Adipocyte (in vitro differentiated cells): ENCODE results near the gene MS4A6E.
"Not testable (repeated sequence)": the region's sequence is repeated elsewhere in the genome, so short reads cannot be mapped to it uniquely, and the experiment has no call there.

ENCODE experiments used
- DNase-seq: peaks from one replicate; pipeline ENCODE4 v3.0.0-alpha.2; 2015; ENCODE audit warnings: low read depth
- H3K27me3 ChIP-seq: replicated peaks from 2 replicates; pipeline ENCODE4 v1.7.0; 2013; ENCODE audit warnings: mild to moderate bottlenecking, low read length, moderate library complexity; ENCODE audit not compliant: control insufficient read depth, insufficient read depth
- H3K36me3 ChIP-seq: 2 replicates; pipeline ENCODE4 v1.7.0; 2013; ENCODE audit warnings: low read length, mild to moderate bottlenecking, moderate library complexity; ENCODE audit not compliant: control insufficient read depth, insufficient read depth, severe bottlenecking
- H3K4me1 ChIP-seq: 2 replicates; pipeline ENCODE4 v1.7.0; 2013; ENCODE audit warnings: mild to moderate bottlenecking, low read length, moderate library complexity; ENCODE audit not compliant: control insufficient read depth, insufficient read depth
- H3K4me3 ChIP-seq: 2 replicates; pipeline ENCODE4 v1.7.0; 2013; ENCODE audit warnings: mild to moderate bottlenecking, low read length, moderate library complexity
- H3K9ac ChIP-seq: 2 replicates; pipeline ENCODE4 v1.7.0; 2013; ENCODE audit warnings: mild to moderate bottlenecking, low read length, moderate library complexity
- H3K9me3 ChIP-seq: 2 replicates; pipeline ENCODE4 v1.7.0; 2013; ENCODE audit warnings: mild to moderate bottlenecking, low read length, moderate library complexity; ENCODE audit not compliant: control insufficient read depth

The MS4A6E gene

DNA sequence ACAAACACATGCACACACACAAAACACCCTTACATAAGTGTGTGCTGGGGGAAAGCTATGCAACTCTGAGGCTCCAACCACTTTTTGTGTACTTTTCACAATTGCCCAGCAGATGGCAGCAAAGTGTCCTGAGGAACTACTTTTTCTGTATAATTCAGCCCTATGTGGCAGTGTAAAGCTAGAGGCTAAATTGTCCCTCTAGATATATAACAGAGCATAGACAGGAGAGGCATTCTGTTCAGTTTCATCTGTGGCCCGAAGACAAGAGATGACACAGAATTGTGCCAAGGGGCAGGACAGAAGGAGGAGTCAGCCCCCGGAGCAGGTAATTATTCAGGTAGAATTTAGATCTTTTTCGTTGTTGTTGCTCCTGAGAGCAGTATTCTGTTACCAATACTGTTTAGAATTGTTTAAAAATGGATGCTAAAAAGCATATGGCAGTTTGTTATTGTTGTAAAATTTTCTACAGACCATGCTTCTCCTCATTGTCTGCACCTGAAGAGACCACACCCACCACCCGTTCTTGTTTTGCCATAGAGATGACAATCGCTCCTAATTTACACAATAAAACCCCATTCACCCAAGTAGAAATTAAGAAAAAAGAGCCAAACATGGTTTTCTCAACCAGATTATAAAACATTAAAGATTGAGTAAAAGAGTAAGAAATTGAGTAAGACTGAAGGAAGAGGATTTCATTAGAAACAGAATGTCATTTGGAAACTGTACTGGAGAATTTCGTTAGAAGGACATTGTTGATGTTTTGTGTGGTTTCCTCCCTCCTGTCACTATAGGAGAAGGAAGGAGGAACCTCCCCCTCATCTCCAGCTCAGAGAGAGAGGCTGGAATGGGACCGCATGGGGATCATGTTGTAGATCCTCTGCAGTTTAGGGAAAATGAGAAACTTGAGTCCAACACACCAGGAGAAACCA, 36.8 kb downstream of the MS4A6E start:
- DNase-seq = peak; percentile 73
- no peaks in the 10 kb centered on the region for H3K36me3 ChIP-seq
- no peak overlapping the region for H3K4me3 ChIP-seq
- H3K4me1 ChIP-seq = peaks cover 4% of the 10 kb centered on the region
- peaks cover 16% of the 10 kb centered on the region for H3K27me3 ChIP-seq
- no peak overlapping the region for H3K9ac ChIP-seq
- H3K9me3 ChIP-seq = peaks cover 6% of the 10 kb centered on the region

DNA sequence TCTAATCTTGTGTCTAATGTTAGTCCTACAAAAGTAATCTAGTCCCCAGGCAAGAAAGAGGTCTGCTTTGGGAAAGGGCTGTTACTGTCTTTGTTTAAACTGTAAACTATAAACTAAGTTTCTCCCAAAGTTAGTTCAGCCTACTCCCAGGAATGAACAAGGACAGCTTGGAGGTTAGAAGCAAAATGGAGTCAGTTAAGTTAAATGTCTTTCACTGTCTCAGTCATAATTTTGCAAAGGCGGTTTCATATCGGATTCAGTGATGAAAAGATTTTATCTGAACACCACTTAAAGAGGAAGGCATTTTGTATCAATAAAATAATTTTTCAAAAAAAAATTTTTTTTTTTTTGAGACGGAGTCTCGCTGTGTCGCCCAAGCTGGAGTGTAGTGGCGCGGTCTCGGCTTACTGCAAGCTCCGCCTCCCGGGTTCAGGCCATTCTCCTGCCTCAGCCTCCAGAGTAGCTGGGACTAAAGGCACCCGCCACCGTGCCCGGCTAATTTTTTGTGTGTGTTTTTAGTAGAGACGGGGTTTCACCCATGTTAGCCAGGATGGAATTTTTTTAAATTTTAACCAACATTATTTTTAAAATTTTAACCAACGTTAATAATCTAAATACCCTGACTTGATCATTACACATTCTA, 39.3 kb downstream of the MS4A6E start:
- H3K9ac ChIP-seq, H3K4me3 ChIP-seq, H3K4me1 ChIP-seq, H3K9me3 ChIP-seq, DNase-seq, H3K36me3 ChIP-seq: not testable (repeated sequence)
- peaks cover 16% of the 10 kb centered on the region for H3K27me3 ChIP-seq

- Histone ChIP-seq H3K36me3 (no peaks in the 10 kb centered on the region), H3K4me3 (no peak overlapping the region), H3K9me3 (no peaks in the 10 kb centered on the region), H3K9ac (no peak overlapping the region), H3K27me3 (peaks cover 16% of the 10 kb centered on the region), H3K4me1 (peaks cover 4% of the 10 kb centered on the region)
- DNase-seq = no peak
These were observed 40.0 kb downstream of the MS4A6E start for GRCh38 chr11:60367009-60367408.

GRCh38 chr11:60367896-60368295, 40.8 kb downstream of the MS4A6E start:
- Histone ChIP-seq H3K36me3 (no peaks in the 10 kb centered on the region), H3K9me3 (no peaks in the 10 kb centered on the region), H3K4me1 (peaks cover 4% of the 10 kb centered on the region), H3K4me3 (no peak overlapping the region), H3K9ac (no peak overlapping the region), H3K27me3 (peaks cover 16% of the 10 kb centered on the region)
- DNase-seq = no peak

GRCh38 chr11:60370252-60370810, 43.3 kb downstream of the MS4A6E start:
- H3K36me3 ChIP-seq = no peaks in the 10 kb centered on the region
- H3K27me3 ChIP-seq = peaks cover 8% of the 10 kb centered on the region
- no peak for DNase-seq
- H3K9ac ChIP-seq = no peak overlapping the region
- H3K4me3 ChIP-seq = no peak overlapping the region
- no peaks in the 10 kb centered on the region for H3K9me3 ChIP-seq
- no peaks in the 10 kb centered on the region for H3K4me1 ChIP-seq

- Histone ChIP-seq H3K9ac (no peak overlapping the region), H3K36me3 (no peaks in the 10 kb centered on the region), H3K9me3 (no peaks in the 10 kb centered on the region), H3K4me3 (no peak overlapping the region), H3K27me3 (peaks cover 7% of the 10 kb centered on the region), H3K4me1 (no peaks in the 10 kb centered on the region)
- DNase-seq = no peak
These were observed 43.8 kb downstream of the MS4A6E start for GRCh38 chr11:60370811-60371298.

- H3K27me3 ChIP-seq = peaks cover 7% of the 10 kb centered on the region
- DNase-seq = no peak
- H3K9ac ChIP-seq = no peak overlapping the region
- H3K36me3 ChIP-seq = no peaks in the 10 kb centered on the region
- H3K4me1 ChIP-seq = no peaks in the 10 kb centered on the region
- no peak overlapping the region for H3K4me3 ChIP-seq
- H3K9me3 ChIP-seq = no peaks in the 10 kb centered on the region
These were observed 44.3 kb downstream of the MS4A6E start for GRCh38 chr11:60371386-60371785.

GRCh38 chr11:60371854-60372253, 44.8 kb downstream of the MS4A6E start:
- DNase-seq = no peak
- Histone ChIP-seq H3K9me3 (no peaks in the 10 kb centered on the region), H3K36me3 (no peaks in the 10 kb centered on the region), H3K4me1 (no peaks in the 10 kb centered on the region), H3K4me3 (no peak overlapping the region), H3K27me3 (peaks cover 7% of the 10 kb centered on the region), H3K9ac (no peak overlapping the region)

- Histone ChIP-seq H3K4me1 (no peaks in the 10 kb centered on the region), H3K9ac (no peak overlapping the region), H3K4me3 (no peak overlapping the region), H3K9me3 (no peaks in the 10 kb centered on the region), H3K27me3 (peaks cover 7% of the 10 kb centered on the region), H3K36me3 (no peaks in the 10 kb centered on the region)
- no peak for DNase-seq
These were observed 45.7 kb downstream of the MS4A6E start for GRCh38 chr11:60372767-60373166.

DNA sequence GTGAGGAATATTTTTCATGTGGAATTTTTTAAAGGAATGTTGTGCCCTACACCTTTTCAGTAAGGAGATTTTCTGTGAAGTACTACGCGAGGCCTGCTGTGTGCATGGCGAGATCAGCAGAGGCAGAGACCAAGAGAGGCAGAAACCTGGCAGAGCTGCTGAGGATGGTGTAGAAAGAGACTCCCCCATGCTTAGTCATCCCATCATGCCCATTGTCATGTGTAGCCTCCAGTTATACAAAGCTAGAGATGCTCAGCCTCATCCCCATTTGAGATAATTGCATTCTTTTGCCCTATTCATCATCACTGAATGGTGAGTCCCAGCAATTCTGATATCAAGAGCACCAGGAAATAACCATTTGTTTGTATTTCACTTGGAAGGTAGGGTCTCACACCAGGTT, 48.3 kb downstream of the MS4A6E start:
- H3K9ac ChIP-seq = no peak overlapping the region
- H3K9me3 ChIP-seq = no peaks in the 10 kb centered on the region
- H3K36me3 ChIP-seq = no peaks in the 10 kb centered on the region
- H3K27me3 ChIP-seq = no peaks in the 10 kb centered on the region
- DNase-seq = no peak
- H3K4me3 ChIP-seq = no peak overlapping the region
- no peaks in the 10 kb centered on the region for H3K4me1 ChIP-seq

DNA sequence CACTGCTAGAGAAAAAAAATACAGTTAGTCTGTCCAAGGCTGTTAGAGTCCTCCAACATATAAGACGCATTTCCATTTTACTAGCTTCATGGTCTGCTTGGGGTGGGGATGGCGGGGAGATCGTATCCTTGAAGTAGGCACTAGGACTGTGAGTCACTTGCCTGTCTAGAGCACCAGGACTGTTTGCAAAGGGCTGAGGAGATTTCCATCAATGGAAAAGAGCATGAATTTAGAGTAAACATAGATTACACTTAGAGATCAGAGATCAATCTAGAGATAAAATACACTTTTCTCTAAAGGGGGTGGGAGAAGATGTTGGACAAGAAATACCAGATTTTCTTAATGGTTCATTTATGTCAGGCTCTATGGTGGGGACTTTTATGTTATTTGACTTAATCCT, 49.5 kb downstream of the MS4A6E start:
- Histone ChIP-seq H3K36me3 (no peaks in the 10 kb centered on the region), H3K4me3 (no peak overlapping the region), H3K9ac (no peak overlapping the region), H3K27me3 (no peaks in the 10 kb centered on the region), H3K9me3 (no peaks in the 10 kb centered on the region), H3K4me1 (no peaks in the 10 kb centered on the region)
- no peak for DNase-seq
